ENCODE measurements around the gene MLLT3.

Gene MLLT3

DNA sequence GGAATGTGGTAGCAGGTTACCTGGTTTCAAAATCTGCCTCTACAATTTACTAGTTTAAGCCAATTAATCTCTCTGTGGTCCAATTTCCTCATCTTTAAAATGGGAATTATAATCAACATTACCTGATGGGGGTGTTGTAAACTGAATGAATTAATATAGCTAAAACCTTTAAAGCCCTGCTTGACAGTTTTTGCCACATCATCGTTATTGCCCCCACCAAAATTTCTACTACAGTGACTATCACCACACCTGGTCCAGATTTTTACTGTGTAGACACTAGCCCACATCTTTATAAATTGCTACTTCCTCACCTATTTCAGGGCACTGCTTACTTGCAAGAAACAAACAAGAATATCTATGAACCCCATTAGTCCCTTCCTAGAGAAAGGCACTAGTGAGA is 65.0 kb downstream of the MLLT3 start:
- peaks cover 11% of the 10 kb centered on the region for H3K4me1 ChIP-seq (ENCODE audit: insufficient read depth, low read length)
- no peak overlapping the region for H3K4me3 ChIP-seq (ENCODE audit: low read length)
- H2AFZ ChIP-seq (ENCODE audit: low read depth, low read length), result no peak overlapping the region
- no peaks in the 10 kb centered on the region for H3K9me3 ChIP-seq (ENCODE audit: low read length)
- no peaks in the 10 kb centered on the region for H3K36me3 ChIP-seq (ENCODE audit: insufficient read depth, low read length)
- no peaks in the 10 kb centered on the region for H3K27me3 ChIP-seq (ENCODE audit: insufficient read depth, low read length)

DNA sequence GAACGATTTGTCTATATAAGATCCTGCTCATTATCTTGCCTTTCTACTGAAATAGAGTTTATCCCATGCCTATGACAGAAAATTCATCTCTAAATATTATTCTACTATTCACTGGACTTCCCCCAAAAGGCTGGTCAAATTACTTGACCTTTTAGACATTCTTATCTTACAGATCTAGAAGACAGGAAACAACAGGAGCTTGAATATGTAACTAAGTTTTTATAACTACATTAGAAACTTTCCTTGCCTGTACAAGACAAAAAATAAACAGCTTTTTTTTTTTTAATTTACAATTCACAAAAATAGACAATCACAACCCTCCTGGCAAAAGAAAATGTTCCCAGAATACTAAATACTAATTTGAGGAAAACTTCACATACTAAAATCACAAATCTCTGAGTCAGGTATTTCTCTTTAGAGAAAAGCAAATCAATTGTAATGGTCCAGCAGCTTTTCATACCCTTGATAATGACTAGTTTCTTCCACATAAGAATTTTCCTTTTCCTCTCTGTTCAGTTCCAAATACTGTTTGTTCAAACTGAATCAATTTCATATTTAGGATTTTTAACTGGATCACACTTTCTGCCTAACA is 68.6 kb downstream of the MLLT3 start:
- Histone ChIP-seq H3K36me3 (ENCODE audit: insufficient read depth, low read length) (no peaks in the 10 kb centered on the region), H3K4me1 (ENCODE audit: insufficient read depth, low read length) (peaks cover 5% of the 10 kb centered on the region), H3K4me3 (ENCODE audit: low read length) (no peak overlapping the region), H2AFZ (ENCODE audit: low read depth, low read length) (no peak overlapping the region), H3K9me3 (ENCODE audit: low read length) (no peaks in the 10 kb centered on the region), H3K27me3 (ENCODE audit: insufficient read depth, low read length) (no peaks in the 10 kb centered on the region)

GRCh38 chr9:20552874-20553557 is 69.3 kb downstream of the MLLT3 start:
- H2AFZ ChIP-seq (ENCODE audit: low read depth, low read length), result no peak overlapping the region
- no peaks in the 10 kb centered on the region for H3K9me3 ChIP-seq (ENCODE audit: low read length)
- H3K36me3 ChIP-seq (ENCODE audit: insufficient read depth, low read length), result no peaks in the 10 kb centered on the region
- no peaks in the 10 kb centered on the region for H3K27me3 ChIP-seq (ENCODE audit: insufficient read depth, low read length)
- H3K4me3 ChIP-seq (ENCODE audit: low read length), result no peak overlapping the region
- no peaks in the 10 kb centered on the region for H3K4me1 ChIP-seq (ENCODE audit: insufficient read depth, low read length)

GRCh38 chr9:20551835-20552234 is 70.5 kb downstream of the MLLT3 start:
- no peaks in the 10 kb centered on the region for H3K4me1 ChIP-seq (ENCODE audit: insufficient read depth, low read length)
- no peaks in the 10 kb centered on the region for H3K27me3 ChIP-seq (ENCODE audit: insufficient read depth, low read length)
- H2AFZ ChIP-seq (ENCODE audit: low read depth, low read length), result no peak overlapping the region
- H3K4me3 ChIP-seq (ENCODE audit: low read length), result no peak overlapping the region
- H3K36me3 ChIP-seq (ENCODE audit: insufficient read depth, low read length), result no peaks in the 10 kb centered on the region
- no peaks in the 10 kb centered on the region for H3K9me3 ChIP-seq (ENCODE audit: low read length)

DNA sequence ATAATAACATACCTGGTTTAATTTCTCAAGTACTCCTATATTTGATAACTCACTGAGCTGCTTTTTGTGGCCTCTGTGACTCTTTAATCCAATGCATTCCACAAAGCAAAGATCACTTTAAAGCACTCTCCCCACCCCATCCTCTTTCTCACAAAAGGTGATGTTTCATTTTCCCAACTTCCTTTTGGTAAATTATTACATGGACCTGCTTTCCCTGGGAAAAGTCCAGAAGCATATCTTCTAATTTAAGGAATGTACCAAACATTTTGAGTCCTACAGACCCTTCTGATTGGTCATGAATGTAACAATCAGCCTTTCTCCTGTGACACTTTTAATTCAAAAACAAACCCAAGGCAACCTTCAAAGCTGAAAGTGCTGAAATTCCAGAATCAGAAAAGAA is 71.1 kb downstream of the MLLT3 start:
- Histone ChIP-seq H2AFZ (ENCODE audit: low read depth, low read length) (no peak overlapping the region), H3K36me3 (ENCODE audit: insufficient read depth, low read length) (no peaks in the 10 kb centered on the region), H3K4me3 (ENCODE audit: low read length) (no peak overlapping the region)

DNA sequence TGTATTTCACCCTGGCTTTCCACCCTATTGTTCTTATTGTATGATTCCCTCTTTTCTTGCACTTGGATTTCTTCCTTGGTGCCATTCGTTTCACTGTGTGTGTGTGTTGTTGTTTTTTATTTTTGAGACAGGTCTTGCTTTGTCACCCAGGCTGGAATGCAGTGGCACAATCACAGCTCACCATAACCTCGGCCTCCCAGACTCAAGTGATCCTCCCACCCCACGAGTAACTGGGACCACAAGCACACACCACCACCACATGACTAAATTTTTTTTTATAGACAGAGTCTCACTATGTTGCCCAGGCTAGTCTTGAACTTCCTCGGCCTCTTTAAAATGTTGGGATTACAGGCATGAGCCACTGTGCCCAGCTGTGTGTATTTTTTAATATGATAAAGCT is 72.0 kb downstream of the MLLT3 start:
- H3K4me3 ChIP-seq (ENCODE audit: low read length), result no peak overlapping the region
- H2AFZ ChIP-seq (ENCODE audit: low read depth, low read length), result no peak overlapping the region
- no peaks in the 10 kb centered on the region for H3K4me1 ChIP-seq (ENCODE audit: insufficient read depth, low read length)
- peaks cover under 1% of the 10 kb centered on the region for H3K36me3 ChIP-seq (ENCODE audit: insufficient read depth, low read length)
- H3K27me3 ChIP-seq (ENCODE audit: insufficient read depth, low read length), result no peaks in the 10 kb centered on the region
- no peaks in the 10 kb centered on the region for H3K9me3 ChIP-seq (ENCODE audit: low read length)

More for the DNA sequence above, 71.1 kb downstream of the MLLT3 start:
- H3K9me3 ChIP-seq (ENCODE audit: low read length), result no peaks in the 10 kb centered on the region
- H3K4me1 ChIP-seq (ENCODE audit: insufficient read depth, low read length), result no peaks in the 10 kb centered on the region
- H3K27me3 ChIP-seq (ENCODE audit: insufficient read depth, low read length), result no peaks in the 10 kb centered on the region

DNA sequence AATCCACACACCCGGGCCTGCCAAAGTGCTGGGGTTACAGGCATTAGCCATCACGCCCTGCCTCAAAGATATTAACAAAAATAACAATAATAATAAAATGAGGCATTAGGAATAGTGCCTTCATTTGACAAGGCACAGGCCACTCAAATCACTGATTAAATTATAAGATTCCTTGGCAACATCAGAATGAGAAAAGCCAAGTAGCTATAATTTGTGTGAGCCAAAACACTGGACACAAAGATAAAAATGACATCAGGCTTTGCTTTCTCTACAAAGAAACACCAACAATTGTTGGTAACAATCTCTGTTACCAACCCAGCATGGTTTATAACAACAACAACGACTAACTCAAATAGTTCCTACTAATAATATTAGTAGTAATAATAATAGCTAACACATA is 73.2 kb downstream of the MLLT3 start:
- Histone ChIP-seq H3K36me3 (ENCODE audit: insufficient read depth, low read length) (peaks cover 2% of the 10 kb centered on the region), H3K4me3 (ENCODE audit: low read length) (no peak overlapping the region)

GRCh38 chr9:20545023-20545622 is 77.2 kb downstream of the MLLT3 start:
- Histone ChIP-seq H3K27me3 (ENCODE audit: insufficient read depth, low read length) (no peaks in the 10 kb centered on the region), H3K9me3 (ENCODE audit: low read length) (peaks cover 6% of the 10 kb centered on the region), H3K4me1 (ENCODE audit: insufficient read depth, low read length) (no peaks in the 10 kb centered on the region), H3K36me3 (ENCODE audit: insufficient read depth, low read length) (peaks cover 2% of the 10 kb centered on the region), H3K4me3 (ENCODE audit: low read length) (no peak overlapping the region), H2AFZ (ENCODE audit: low read depth, low read length) (no peak overlapping the region)

More for the DNA sequence above, 73.2 kb downstream of the MLLT3 start:
- peaks cover 2% of the 10 kb centered on the region for H3K9me3 ChIP-seq (ENCODE audit: low read length)
- no peaks in the 10 kb centered on the region for H3K27me3 ChIP-seq (ENCODE audit: insufficient read depth, low read length)
- H3K4me1 ChIP-seq (ENCODE audit: insufficient read depth, low read length), result no peaks in the 10 kb centered on the region
- no peak overlapping the region for H2AFZ ChIP-seq (ENCODE audit: low read depth, low read length)

DNA sequence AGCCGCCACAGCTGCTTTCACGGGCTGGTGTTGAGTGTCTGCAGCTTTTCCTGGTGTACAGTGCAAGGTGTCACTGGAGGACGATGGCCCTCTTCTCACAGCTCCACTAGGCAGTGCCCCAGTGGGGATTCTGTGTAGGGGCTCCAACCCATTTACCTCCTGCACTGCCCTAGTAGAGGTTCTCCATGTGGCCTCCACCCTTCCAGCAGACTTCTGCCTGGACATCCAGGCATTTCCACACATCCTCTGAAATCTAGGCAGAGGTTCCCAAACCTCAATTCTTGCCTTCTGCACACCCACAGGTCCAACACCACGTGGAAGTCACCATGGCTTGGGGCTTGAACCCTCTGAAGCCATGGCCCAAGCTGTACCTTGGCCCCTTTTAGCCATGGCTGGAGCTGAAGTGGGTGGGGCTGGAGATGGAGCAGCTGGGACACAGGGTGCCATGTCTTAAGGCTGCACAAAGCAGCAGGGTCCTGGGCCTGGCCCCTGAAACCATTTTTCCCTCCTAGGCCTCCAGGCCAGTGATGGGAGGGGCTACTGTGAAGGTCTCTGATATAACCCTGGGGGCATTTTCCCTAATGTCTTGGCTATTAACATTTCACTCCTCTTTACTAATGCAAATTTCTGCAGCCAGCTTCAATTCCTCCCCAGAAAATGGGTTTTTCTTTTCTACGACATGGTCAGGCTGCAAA is 82.0 kb downstream of the MLLT3 start:
- no peaks in the 10 kb centered on the region for H3K4me1 ChIP-seq (ENCODE audit: insufficient read depth, low read length)
- no peak overlapping the region for H3K4me3 ChIP-seq (ENCODE audit: low read length)
- peaks cover 16% of the 10 kb centered on the region for H3K9me3 ChIP-seq (ENCODE audit: low read length)
- peaks cover 2% of the 10 kb centered on the region for H3K36me3 ChIP-seq (ENCODE audit: insufficient read depth, low read length)
- H3K27me3 ChIP-seq (ENCODE audit: insufficient read depth, low read length), result no peaks in the 10 kb centered on the region
- H2AFZ ChIP-seq (ENCODE audit: low read depth, low read length), result no peak overlapping the region

DNA sequence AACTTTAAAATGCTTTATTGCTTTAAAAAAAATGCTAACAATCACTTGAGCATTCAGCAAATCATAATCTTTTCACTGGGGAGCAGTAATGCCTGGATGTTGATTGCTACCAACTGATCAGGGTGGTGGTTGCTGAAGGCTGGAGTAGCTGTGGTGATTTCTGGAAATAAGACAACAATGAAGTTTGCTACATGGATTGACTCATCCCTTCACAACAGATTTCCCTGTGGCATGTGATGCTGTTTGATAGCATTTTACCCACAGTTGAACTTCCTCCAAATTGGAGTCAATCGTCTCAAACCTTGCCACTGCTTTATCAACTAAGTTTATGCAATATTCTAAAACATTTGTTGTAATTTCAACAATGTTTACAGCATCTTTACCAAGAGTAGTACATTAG is 83.3 kb downstream of the MLLT3 start:
- no peak overlapping the region for H3K4me3 ChIP-seq (ENCODE audit: low read length)
- H2AFZ ChIP-seq (ENCODE audit: low read depth, low read length), result no peak overlapping the region
- H3K27me3 ChIP-seq (ENCODE audit: insufficient read depth, low read length), result no peaks in the 10 kb centered on the region
- H3K9me3 ChIP-seq (ENCODE audit: low read length), result peaks cover 14% of the 10 kb centered on the region
- no peaks in the 10 kb centered on the region for H3K4me1 ChIP-seq (ENCODE audit: insufficient read depth, low read length)
- no peaks in the 10 kb centered on the region for H3K36me3 ChIP-seq (ENCODE audit: insufficient read depth, low read length)

- no peak overlapping the region for H3K4me3 ChIP-seq (ENCODE audit: low read length)
- H3K9me3 ChIP-seq (ENCODE audit: low read length), result peaks cover 14% of the 10 kb centered on the region
- H2AFZ ChIP-seq (ENCODE audit: low read depth, low read length), result no peak overlapping the region
- H3K4me1 ChIP-seq (ENCODE audit: insufficient read depth, low read length), result no peaks in the 10 kb centered on the region
- no peaks in the 10 kb centered on the region for H3K27me3 ChIP-seq (ENCODE audit: insufficient read depth, low read length)
- no peaks in the 10 kb centered on the region for H3K36me3 ChIP-seq (ENCODE audit: insufficient read depth, low read length)
Measured at GRCh38 chr9:20538092-20538491, 84.2 kb downstream of the MLLT3 start.

GRCh38 chr9:20537294-20537693 is 85.0 kb downstream of the MLLT3 start:
- Histone ChIP-seq H2AFZ (ENCODE audit: low read depth, low read length) (no peak overlapping the region), H3K36me3 (ENCODE audit: insufficient read depth, low read length) (no peaks in the 10 kb centered on the region), H3K9me3 (ENCODE audit: low read length) (peaks cover 14% of the 10 kb centered on the region), H3K4me1 (ENCODE audit: insufficient read depth, low read length) (no peaks in the 10 kb centered on the region), H3K27me3 (ENCODE audit: insufficient read depth, low read length) (no peaks in the 10 kb centered on the region), H3K4me3 (ENCODE audit: low read length) (no peak overlapping the region)

DNA sequence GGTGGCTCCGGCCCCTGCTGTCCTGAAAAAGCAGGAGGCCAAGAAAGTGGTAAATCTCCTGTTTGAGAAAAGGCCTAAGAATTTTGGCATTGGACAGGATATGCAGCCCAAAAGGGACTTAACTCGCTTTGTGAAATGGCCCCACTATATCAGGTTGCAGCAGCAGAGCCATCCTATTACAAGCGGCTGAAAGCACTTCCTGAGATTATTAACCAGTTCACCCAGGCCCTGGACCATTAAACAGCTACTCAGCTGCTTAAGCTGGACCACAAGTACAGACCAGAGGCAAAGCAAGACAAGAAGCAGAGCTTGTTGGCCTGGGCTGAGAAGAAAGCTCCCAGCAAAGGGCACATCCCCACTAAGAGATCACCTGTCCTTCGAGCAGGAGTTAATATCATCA is 89.7 kb downstream of the MLLT3 start:
- H3K27me3 ChIP-seq (ENCODE audit: insufficient read depth, low read length), result no peaks in the 10 kb centered on the region
- H3K4me1 ChIP-seq (ENCODE audit: insufficient read depth, low read length), result no peaks in the 10 kb centered on the region
- H2AFZ ChIP-seq (ENCODE audit: low read depth, low read length), result no peak overlapping the region
- H3K4me3 ChIP-seq (ENCODE audit: low read length), result no peak overlapping the region
- no peaks in the 10 kb centered on the region for H3K36me3 ChIP-seq (ENCODE audit: insufficient read depth, low read length)
- H3K9me3 ChIP-seq (ENCODE audit: low read length), result no peaks in the 10 kb centered on the region
